Right lobe of liver (tissue), 4 donors: ENCODE results near the gene CLSTN2.

Experiments used
- POLR2A ChIP-seq: fragments of 450-650 bp; IDR thresholded peaks from one replicate; pipeline ENCODE4 v1.6.1; 2017; ENCODE audit warnings: antibody characterized with exemption, mild to moderate bottlenecking
- TF ChIP-seq, protein P1 (sequence below), 4 donors: fragments of 200-600 bp in 3 of 4; fragments of 450-650 bp in 1 of 4; IDR thresholded peaks; one replicate each; pipeline versions ENCODE4 v1.5.1 to v1.8.0; 2016 to 2022; ENCODE audit warnings: antibody characterized with exemption in 4 of 4, mild to moderate bottlenecking in 2 of 4
- donor health status: DM: no; HTN: no; CAD: no.
- donor health status: DM: no; HTN: no; CAD: no.
- donor health status: DM: no; HTN: yes; CAD: no.

DNA sequence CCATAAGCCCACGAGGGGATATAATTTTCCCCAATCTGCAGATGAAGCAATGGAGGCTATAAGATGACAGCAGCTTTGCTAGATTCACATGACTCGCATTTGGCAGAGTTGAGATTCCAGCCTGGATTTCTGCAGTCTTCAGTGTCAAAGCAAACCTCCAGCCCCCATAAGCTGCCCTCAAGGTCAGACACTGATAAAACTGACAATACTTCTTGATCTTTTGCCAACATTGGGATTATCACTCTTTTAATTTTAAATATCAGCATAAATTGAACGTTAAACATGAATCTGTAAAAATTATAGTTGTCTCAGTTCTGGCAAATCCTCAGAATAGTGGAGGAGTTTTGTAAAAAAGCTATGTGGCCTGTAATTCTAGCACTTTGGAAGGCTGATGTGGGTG is 508.8 kb downstream of the CLSTN2 start:
- TF ChIP-seq, protein P1, sequence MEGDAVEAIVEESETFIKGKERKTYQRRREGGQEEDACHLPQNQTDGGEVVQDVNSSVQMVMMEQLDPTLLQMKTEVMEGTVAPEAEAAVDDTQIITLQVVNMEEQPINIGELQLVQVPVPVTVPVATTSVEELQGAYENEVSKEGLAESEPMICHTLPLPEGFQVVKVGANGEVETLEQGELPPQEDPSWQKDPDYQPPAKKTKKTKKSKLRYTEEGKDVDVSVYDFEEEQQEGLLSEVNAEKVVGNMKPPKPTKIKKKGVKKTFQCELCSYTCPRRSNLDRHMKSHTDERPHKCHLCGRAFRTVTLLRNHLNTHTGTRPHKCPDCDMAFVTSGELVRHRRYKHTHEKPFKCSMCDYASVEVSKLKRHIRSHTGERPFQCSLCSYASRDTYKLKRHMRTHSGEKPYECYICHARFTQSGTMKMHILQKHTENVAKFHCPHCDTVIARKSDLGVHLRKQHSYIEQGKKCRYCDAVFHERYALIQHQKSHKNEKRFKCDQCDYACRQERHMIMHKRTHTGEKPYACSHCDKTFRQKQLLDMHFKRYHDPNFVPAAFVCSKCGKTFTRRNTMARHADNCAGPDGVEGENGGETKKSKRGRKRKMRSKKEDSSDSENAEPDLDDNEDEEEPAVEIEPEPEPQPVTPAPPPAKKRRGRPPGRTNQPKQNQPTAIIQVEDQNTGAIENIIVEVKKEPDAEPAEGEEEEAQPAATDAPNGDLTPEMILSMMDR (IDR thresholded peaks at IDR 0.05) = no peak
- no peak for TF ChIP-seq POLR2A
